ENCODE measurements around the gene LRFN5. TPM values are rescaled to one million over a fixed set of nuclear protein-coding genes. Genes with fewer than 3 reads are reported as not detected.

Gene LRFN5
- total RNA-seq, 1 experiment from 2014 or later: 1.3 TPM

GRCh38 chr14:41878321-41878720, 271.6 kb downstream of the LRFN5 start:
- Histone ChIP-seq H2AFZ (ENCODE audit: low read length) (no peak overlapping the region), H3K14ac (ENCODE audit: insufficient read depth, low read length) (no peak overlapping the region), H2BK120ac (ENCODE audit: low read depth, low read length, poor library complexity, severe bottlenecking) (no peak overlapping the region), H2BK5ac (ENCODE audit: insufficient read length, low read length) (no peak overlapping the region), H3K79me1 (ENCODE audit: insufficient read depth, low read depth, low read length, poor library complexity, severe bottlenecking) (no peaks in the 10 kb centered on the region), H3K4me2 (ENCODE audit: insufficient read depth, insufficient read length, low read length) (no peak overlapping the region), H3K23ac (ENCODE audit: insufficient read length, low read depth, low read length) (no peak overlapping the region), H3K9ac (ENCODE audit: extremely low read depth, insufficient read length, low read length) (no peak overlapping the region), H3K79me2 (ENCODE audit: insufficient read depth, low read length) (no peaks in the 10 kb centered on the region), H4K91ac (ENCODE audit: insufficient read length, low read depth, low read length) (no peak overlapping the region), H4K8ac (replicated peaks; ENCODE audit: insufficient read length, low read depth, low read length) (no peak overlapping the region), H3K27ac (ENCODE audit: insufficient read length, low read depth, low read length) (no peak overlapping the region), H2BK15ac (ENCODE audit: low read depth, low read length) (no peak overlapping the region), H2BK12ac (ENCODE audit: insufficient read length, low read depth, low read length) (no peak overlapping the region), H3K4me1 (ENCODE audit: insufficient read depth, low read length) (no peaks in the 10 kb centered on the region), H3K18ac (ENCODE audit: insufficient read length, low read depth, low read length) (no peak overlapping the region), H2AK5ac (ENCODE audit: insufficient read length, low read length) (no peak overlapping the region), H4K20me1 (ENCODE audit: control insufficient read depth, insufficient read depth, insufficient read length) (no peaks in the 10 kb centered on the region), H3T11ph (ENCODE audit: low read length) (no peak overlapping the region), H3K23me2 (ENCODE audit: insufficient read length, low read depth, low read length, poor library complexity, severe bottlenecking) (no peaks in the 10 kb centered on the region), H3K56ac (ENCODE audit: insufficient read length, low read depth, low read length) (no peak overlapping the region), H3K9me3 (ENCODE audit: control insufficient read depth, low read depth, low read length) (no peaks in the 10 kb centered on the region), H2BK20ac (ENCODE audit: low read depth, low read length, poor library complexity, severe bottlenecking) (no peak overlapping the region), H4K5ac (ENCODE audit: insufficient read length, low read depth, low read length) (no peak overlapping the region), H3K4ac (ENCODE audit: low read depth, low read length) (no peak overlapping the region), H3K27me3 (ENCODE audit: insufficient read depth, low read length) (no peaks in the 10 kb centered on the region)
- H3K27ac Mint-ChIP-seq: no peak overlapping the region
- WGBS (ENCODE audit: extremely low coverage, insufficient read length, low lambda C conversion rate): no CpG with 5 or more reads among the region's 3 CpGs
- no peaks in the 10 kb centered on the region for H3K9me3 Mint-ChIP-seq
- no peaks in the 10 kb centered on the region for H3K36me3 Mint-ChIP-seq (ENCODE audit: insufficient read depth in 1 of 3, low read depth in 3 of 3)
- no peak for DNase-seq
- no peaks in the 10 kb centered on the region for H3K27me3 Mint-ChIP-seq (ENCODE audit: low read depth)
- TF ChIP-seq, protein P1, sequence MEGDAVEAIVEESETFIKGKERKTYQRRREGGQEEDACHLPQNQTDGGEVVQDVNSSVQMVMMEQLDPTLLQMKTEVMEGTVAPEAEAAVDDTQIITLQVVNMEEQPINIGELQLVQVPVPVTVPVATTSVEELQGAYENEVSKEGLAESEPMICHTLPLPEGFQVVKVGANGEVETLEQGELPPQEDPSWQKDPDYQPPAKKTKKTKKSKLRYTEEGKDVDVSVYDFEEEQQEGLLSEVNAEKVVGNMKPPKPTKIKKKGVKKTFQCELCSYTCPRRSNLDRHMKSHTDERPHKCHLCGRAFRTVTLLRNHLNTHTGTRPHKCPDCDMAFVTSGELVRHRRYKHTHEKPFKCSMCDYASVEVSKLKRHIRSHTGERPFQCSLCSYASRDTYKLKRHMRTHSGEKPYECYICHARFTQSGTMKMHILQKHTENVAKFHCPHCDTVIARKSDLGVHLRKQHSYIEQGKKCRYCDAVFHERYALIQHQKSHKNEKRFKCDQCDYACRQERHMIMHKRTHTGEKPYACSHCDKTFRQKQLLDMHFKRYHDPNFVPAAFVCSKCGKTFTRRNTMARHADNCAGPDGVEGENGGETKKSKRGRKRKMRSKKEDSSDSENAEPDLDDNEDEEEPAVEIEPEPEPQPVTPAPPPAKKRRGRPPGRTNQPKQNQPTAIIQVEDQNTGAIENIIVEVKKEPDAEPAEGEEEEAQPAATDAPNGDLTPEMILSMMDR (conservative IDR thresholded peaks at IDR 0.05): no peak
- H3K4me1 Mint-ChIP-seq: no peaks in the 10 kb centered on the region
- H3K4me3 Mint-ChIP-seq: no peak overlapping the region
